ENCODE data around the gene TOP3B. TPM values are rescaled to one million over a fixed set of nuclear protein-coding genes. Genes with fewer than 3 reads are reported as not detected.

The TOP3B gene
- total RNA-seq, 5 donors from 2014 or later (not counting 1 experiment from before 2014, with no cell fraction given) = 58.9 to 90.6 (median 65.9) TPM

DNA sequence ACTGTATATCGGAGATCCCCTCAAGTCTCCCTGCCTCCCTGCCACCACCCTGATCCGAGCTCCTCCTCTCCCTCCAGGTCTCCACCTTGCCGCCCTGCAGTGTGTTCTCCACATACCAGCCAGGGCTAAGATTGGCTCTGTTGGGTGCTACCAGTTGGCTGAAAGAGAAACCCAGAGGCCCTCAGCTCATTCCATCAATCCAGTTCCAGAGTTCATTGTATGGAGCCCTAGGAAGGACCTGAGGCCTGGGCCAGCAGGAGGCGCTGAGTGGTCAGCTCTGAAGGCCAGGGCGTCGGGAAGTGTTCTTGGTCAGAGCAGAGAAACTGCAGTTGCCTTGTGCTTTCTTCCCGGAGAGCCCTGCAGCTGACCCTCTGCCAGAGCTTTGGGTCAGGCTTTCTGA lies 2.2 kb upstream of the TOP3B start:
- WGBS (ENCODE audit: insufficient coverage) = 64% methylated on average over 4 of the region's 7 CpGs
- ATAC-seq (replicated peaks in 1 of 4) (no peak), DNase-seq (no peak)
- Mint-ChIP-seq H3K4me3 (peak overlapping the region in 1 of 3 donors; percentile 15), H3K9me3 (no peaks in the 10 kb centered on the region), H3K36me3 (no peaks in the 10 kb centered on the region), H3K4me1 (peaks cover 0 to 28% (median 27%) of the 10 kb centered on the region in 3 donors), H3K27me3 (no peaks in the 10 kb centered on the region), H3K27ac (no peak overlapping the region)
- Histone ChIP-seq H3K27me3 (replicated peaks in 1 of 2; ENCODE audit: control insufficient read depth in 2 of 2, extremely low read depth in 1 of 2, insufficient read depth in 2 of 2, low read length in 1 of 2) (peaks cover 0 to 12% of the 10 kb centered on the region in 2 experiments), H3K4me1 (ENCODE audit: control insufficient read depth in 1 of 2, extremely low read depth in 1 of 2, insufficient read depth in 2 of 2, low read length in 2 of 2) (peaks cover 2 to 23% of the 10 kb centered on the region in 2 experiments), H3K36me3 (ENCODE audit: control insufficient read depth in 2 of 2, extremely low read depth in 1 of 2, insufficient read depth in 1 of 2, low read length in 1 of 2) (no peaks in the 10 kb centered on the region), H3K27ac (ENCODE audit: low read length) (no peak overlapping the region), H3K9me3 (no peaks in the 10 kb centered on the region), H3K4me3 (ENCODE audit: control insufficient read depth in 1 of 2, extremely low read depth in 1 of 2, low read length in 1 of 2) (no peak overlapping the region)
- ChIA-PET POLR2A (no interaction called here), CTCF (no interaction called here)

GRCh38 chr22:21981874-21982273 lies 713 bp downstream of the TOP3B start:
- H3K4me3 ChIP-seq (ENCODE audit: control insufficient read depth in 1 of 2, extremely low read depth in 1 of 2, low read length in 1 of 2) = peak overlapping the region; percentile 86 to 91
- peaks cover 4 to 5% of the 10 kb centered on the region in 2 donors for H3K36me3 ChIP-seq (ENCODE audit: control insufficient read depth in 2 of 2, extremely low read depth in 1 of 2, insufficient read depth in 1 of 2, low read length in 1 of 2)
- peak overlapping the region; percentile 88 to 89 (median 88) for H3K4me3 Mint-ChIP-seq
- peaks cover 2 to 26% of the 10 kb centered on the region in 2 experiments for H3K4me1 ChIP-seq (ENCODE audit: control insufficient read depth in 1 of 2, extremely low read depth in 1 of 2, insufficient read depth in 2 of 2, low read length in 2 of 2)
- peak overlapping the region; percentile 70 for H3K27ac ChIP-seq (ENCODE audit: low read length)
- no peak for DNase-seq
- ChIA-PET POLR2A (no interaction called here), CTCF (interaction anchor here in 1 of 2 donors (0.9 to 1.3 kb wide), 4 partner anchors 10 to 46 kb away, joined by 3 to 4 read pairs (median 3); partner anchors contain the start of gene PPM1F)
- H3K9me3 ChIP-seq = no peaks in the 10 kb centered on the region
- H3K9me3 Mint-ChIP-seq = no peaks in the 10 kb centered on the region
- H3K27me3 Mint-ChIP-seq = no peaks in the 10 kb centered on the region
- peak overlapping the region; percentile 84 to 87 for H3K27ac Mint-ChIP-seq
- H3K4me1 Mint-ChIP-seq = peaks cover 26 to 50% (median 44%) of the 10 kb centered on the region in 3 donors
- no peak for ATAC-seq (replicated peaks in 1 of 4)
- WGBS (ENCODE audit: insufficient coverage) = no CpG with 5 or more reads among the region's 2 CpGs
- H3K27me3 ChIP-seq (replicated peaks in 1 of 2; ENCODE audit: control insufficient read depth in 2 of 2, extremely low read depth in 1 of 2, insufficient read depth in 2 of 2, low read length in 1 of 2) = peaks cover 0 to 5% of the 10 kb centered on the region in 2 experiments
- H3K36me3 Mint-ChIP-seq = peaks cover 7% of the 10 kb centered on the region

DNA sequence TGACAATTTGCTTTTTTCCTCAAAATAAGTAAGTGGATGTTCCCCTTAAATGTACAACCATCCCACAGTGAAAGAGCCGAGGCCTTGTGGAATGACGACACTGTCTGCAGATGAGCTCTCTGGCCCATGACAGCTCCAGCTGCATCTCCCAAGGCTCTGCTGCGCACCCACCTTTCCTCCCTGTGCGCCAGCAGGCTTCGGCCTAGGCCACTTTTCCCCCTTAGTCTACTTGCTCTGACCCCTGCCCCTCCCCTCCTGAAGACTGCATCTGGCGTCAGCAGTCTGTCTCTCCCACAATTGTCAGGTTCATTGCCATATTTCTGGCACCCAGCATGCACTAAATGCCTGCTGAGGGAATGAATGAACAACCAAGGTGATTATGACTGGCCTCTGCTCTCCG lies 2.0 kb downstream of the TOP3B start:
- ChIA-PET CTCF (no interaction called here), POLR2A (no interaction called here)
- ATAC-seq (replicated peaks in 1 of 4) (no peak), DNase-seq (no peak)
- Histone ChIP-seq H3K9me3 (no peaks in the 10 kb centered on the region), H3K36me3 (ENCODE audit: control insufficient read depth in 2 of 2, extremely low read depth in 1 of 2, insufficient read depth in 1 of 2, low read length in 1 of 2) (peaks cover 6 to 7% of the 10 kb centered on the region in 2 donors), H3K4me1 (ENCODE audit: control insufficient read depth in 1 of 2, extremely low read depth in 1 of 2, insufficient read depth in 2 of 2, low read length in 2 of 2) (peaks cover 2 to 26% of the 10 kb centered on the region in 2 experiments), H3K27me3 (replicated peaks in 1 of 2; ENCODE audit: control insufficient read depth in 2 of 2, extremely low read depth in 1 of 2, insufficient read depth in 2 of 2, low read length in 1 of 2) (peaks cover 0 to 5% of the 10 kb centered on the region in 2 experiments), H3K4me3 (ENCODE audit: control insufficient read depth in 1 of 2, extremely low read depth in 1 of 2, low read length in 1 of 2) (no peak overlapping the region), H3K27ac (ENCODE audit: low read length) (no peak overlapping the region)
- no peak overlapping the region for H3K27ac Mint-ChIP-seq
- 100% methylated on average over 5 of the region's 7 CpGs for WGBS (ENCODE audit: insufficient coverage)
- no peaks in the 10 kb centered on the region for H3K27me3 Mint-ChIP-seq
- H3K9me3 Mint-ChIP-seq = no peaks in the 10 kb centered on the region
- H3K4me3 Mint-ChIP-seq = peak overlapping the region in 2 of 3 donors; percentile 25 to 89
- peaks cover 39 to 58% (median 51%) of the 10 kb centered on the region in 3 donors for H3K4me1 Mint-ChIP-seq
- peaks cover 11% of the 10 kb centered on the region for H3K36me3 Mint-ChIP-seq

DNA sequence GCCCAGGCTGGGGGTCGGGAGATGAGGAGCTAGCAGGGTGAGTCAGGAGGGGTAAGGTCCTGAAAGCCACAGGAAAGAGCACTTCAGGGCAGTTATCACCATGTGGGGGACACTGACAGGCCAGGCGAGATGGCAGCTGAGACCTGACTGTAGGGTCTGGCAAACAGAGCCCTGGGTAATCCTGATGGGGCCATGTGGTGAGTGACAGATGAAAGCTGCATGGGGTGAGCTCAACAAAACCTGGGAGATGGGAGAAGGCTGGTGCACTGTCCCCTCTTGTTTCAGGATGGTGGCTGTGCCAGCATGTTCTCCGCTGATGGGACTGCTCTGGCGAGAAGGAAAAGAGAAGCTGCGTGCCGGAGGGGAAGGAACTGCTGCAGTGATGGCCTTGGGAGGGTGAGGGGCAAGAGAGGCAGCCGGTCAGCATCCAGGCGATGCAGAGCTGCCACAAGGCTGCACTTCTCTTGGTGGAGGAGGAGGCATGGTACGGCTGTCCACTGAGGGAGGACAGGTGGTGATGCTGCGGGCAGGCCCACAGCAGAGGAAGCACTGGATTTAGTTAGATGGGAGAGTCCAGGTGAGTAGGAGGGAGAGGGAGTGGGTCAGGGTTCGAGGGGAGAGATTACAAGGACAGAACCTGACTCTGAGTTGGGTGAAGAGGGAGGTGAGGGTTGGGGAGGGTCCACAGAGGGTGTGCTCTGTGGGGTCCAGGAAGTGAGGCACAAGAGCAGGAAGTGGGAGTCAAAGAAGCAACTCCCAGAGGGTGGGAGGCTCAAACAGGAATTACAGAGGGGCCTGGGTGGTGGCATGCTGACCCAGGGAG lies 3.8 kb downstream of the TOP3B start:
- ChIA-PET POLR2A (interaction anchor here in 1 of 2 donors (0.5 kb wide), 1 partner anchor 403 kb away, joined by 5 read pairs; no protein-coding TSS in a partner anchor), CTCF (interaction anchor here (0.6 kb wide), 2 partner anchors 8 to 333 kb away, joined by 5 to 8 read pairs; no protein-coding TSS in a partner anchor)
- Histone ChIP-seq H3K4me3 (ENCODE audit: control insufficient read depth in 1 of 2, extremely low read depth in 1 of 2, low read length in 1 of 2) (no peak overlapping the region), H3K27me3 (replicated peaks in 1 of 2; ENCODE audit: control insufficient read depth in 2 of 2, extremely low read depth in 1 of 2, insufficient read depth in 2 of 2, low read length in 1 of 2) (no peaks in the 10 kb centered on the region), H3K27ac (ENCODE audit: low read length) (no peak overlapping the region), H3K9me3 (no peaks in the 10 kb centered on the region), H3K36me3 (ENCODE audit: control insufficient read depth in 2 of 2, extremely low read depth in 1 of 2, insufficient read depth in 1 of 2, low read length in 1 of 2) (peaks cover 17 to 23% of the 10 kb centered on the region in 2 donors), H3K4me1 (ENCODE audit: control insufficient read depth in 1 of 2, extremely low read depth in 1 of 2, insufficient read depth in 2 of 2, low read length in 2 of 2) (peaks cover 2 to 26% of the 10 kb centered on the region in 2 experiments)
- DNase-seq (no peak), ATAC-seq (replicated peaks in 1 of 4) (no peak)
- no peaks in the 10 kb centered on the region for H3K27me3 Mint-ChIP-seq
- peak overlapping the region in 1 of 2 donors; percentile 44 for H3K27ac Mint-ChIP-seq
- no peaks in the 10 kb centered on the region for H3K9me3 Mint-ChIP-seq
- no peak overlapping the region for H3K4me3 Mint-ChIP-seq
- H3K36me3 Mint-ChIP-seq = peaks cover 17% of the 10 kb centered on the region
- H3K4me1 Mint-ChIP-seq = peaks cover 42 to 58% (median 51%) of the 10 kb centered on the region in 3 donors
- WGBS (ENCODE audit: insufficient coverage) = 92% methylated on average over 11 of the region's 11 CpGs

- Histone ChIP-seq H3K36me3 (ENCODE audit: control insufficient read depth in 2 of 2, extremely low read depth in 1 of 2, insufficient read depth in 1 of 2, low read length in 1 of 2) (peaks cover 17 to 33% of the 10 kb centered on the region in 2 donors), H3K9me3 (no peaks in the 10 kb centered on the region), H3K4me3 (ENCODE audit: control insufficient read depth in 1 of 2, extremely low read depth in 1 of 2, low read length in 1 of 2) (no peak overlapping the region), H3K4me1 (ENCODE audit: control insufficient read depth in 1 of 2, extremely low read depth in 1 of 2, insufficient read depth in 2 of 2, low read length in 2 of 2) (peaks cover 2 to 22% of the 10 kb centered on the region in 2 experiments), H3K27ac (ENCODE audit: low read length) (no peak overlapping the region), H3K27me3 (replicated peaks in 1 of 2; ENCODE audit: control insufficient read depth in 2 of 2, extremely low read depth in 1 of 2, insufficient read depth in 2 of 2, low read length in 1 of 2) (no peaks in the 10 kb centered on the region)
- DNase-seq = no peak
- WGBS (ENCODE audit: insufficient coverage) = no CpG with 5 or more reads among the region's 1 CpG
- ATAC-seq (replicated peaks in 1 of 4) = no peak
- H3K27ac Mint-ChIP-seq = no peak overlapping the region
- peaks cover 42 to 58% (median 51%) of the 10 kb centered on the region in 3 donors for H3K4me1 Mint-ChIP-seq
- peaks cover 25% of the 10 kb centered on the region for H3K36me3 Mint-ChIP-seq
- no peak overlapping the region for H3K4me3 Mint-ChIP-seq
- ChIA-PET CTCF (no interaction called here), POLR2A (no interaction called here)
- H3K9me3 Mint-ChIP-seq = no peaks in the 10 kb centered on the region
- no peaks in the 10 kb centered on the region for H3K27me3 Mint-ChIP-seq
These were observed 4.8 kb downstream of the TOP3B start for GRCh38 chr22:21977814-21978213.

- no peaks in the 10 kb centered on the region for H3K9me3 ChIP-seq
- H3K27ac ChIP-seq (ENCODE audit: low read length) = no peak overlapping the region
- CTCF ChIA-PET = no interaction called here
- no peaks in the 10 kb centered on the region for H3K9me3 Mint-ChIP-seq
- POLR2A ChIA-PET = no interaction called here
- H3K36me3 ChIP-seq (ENCODE audit: control insufficient read depth in 2 of 2, extremely low read depth in 1 of 2, insufficient read depth in 1 of 2, low read length in 1 of 2) = peaks cover 26 to 51% of the 10 kb centered on the region in 2 donors
- no peak for DNase-seq
- H3K4me3 ChIP-seq (ENCODE audit: control insufficient read depth in 1 of 2, extremely low read depth in 1 of 2, low read length in 1 of 2) = no peak overlapping the region
- no peaks in the 10 kb centered on the region for H3K27me3 Mint-ChIP-seq
- H3K27me3 ChIP-seq (replicated peaks in 1 of 2; ENCODE audit: control insufficient read depth in 2 of 2, extremely low read depth in 1 of 2, insufficient read depth in 2 of 2, low read length in 1 of 2) = no peaks in the 10 kb centered on the region
- WGBS (ENCODE audit: insufficient coverage) = 89% methylated on average over 5 of the region's 5 CpGs
- H3K27ac Mint-ChIP-seq = no peak overlapping the region
- peaks cover 36 to 42% (median 41%) of the 10 kb centered on the region in 3 donors for H3K4me1 Mint-ChIP-seq
- peaks cover 0 to 7% of the 10 kb centered on the region in 2 experiments for H3K4me1 ChIP-seq (ENCODE audit: control insufficient read depth in 1 of 2, extremely low read depth in 1 of 2, insufficient read depth in 2 of 2, low read length in 2 of 2)
- no peak overlapping the region for H3K4me3 Mint-ChIP-seq
- peaks cover 31% of the 10 kb centered on the region for H3K36me3 Mint-ChIP-seq
- no peak for ATAC-seq (replicated peaks in 1 of 4)
These were observed 6.7 kb downstream of the TOP3B start for GRCh38 chr22:21975854-21976345.

Measured in T-cell (primary cell).